HG03354 (cell line): ENCODE measurements around the gene CACFD1.

ENCODE experiments used
- ATAC-seq: cut with Tn5 transposase; IDR thresholded peaks from one replicate; pipeline ENCODE4 v1.9.1; 2021; ENCODE audit warnings: mild to moderate bottlenecking; ENCODE audit not compliant: unreplicated experiment, poor library complexity, severe bottlenecking

The CACFD1 gene

DNA sequence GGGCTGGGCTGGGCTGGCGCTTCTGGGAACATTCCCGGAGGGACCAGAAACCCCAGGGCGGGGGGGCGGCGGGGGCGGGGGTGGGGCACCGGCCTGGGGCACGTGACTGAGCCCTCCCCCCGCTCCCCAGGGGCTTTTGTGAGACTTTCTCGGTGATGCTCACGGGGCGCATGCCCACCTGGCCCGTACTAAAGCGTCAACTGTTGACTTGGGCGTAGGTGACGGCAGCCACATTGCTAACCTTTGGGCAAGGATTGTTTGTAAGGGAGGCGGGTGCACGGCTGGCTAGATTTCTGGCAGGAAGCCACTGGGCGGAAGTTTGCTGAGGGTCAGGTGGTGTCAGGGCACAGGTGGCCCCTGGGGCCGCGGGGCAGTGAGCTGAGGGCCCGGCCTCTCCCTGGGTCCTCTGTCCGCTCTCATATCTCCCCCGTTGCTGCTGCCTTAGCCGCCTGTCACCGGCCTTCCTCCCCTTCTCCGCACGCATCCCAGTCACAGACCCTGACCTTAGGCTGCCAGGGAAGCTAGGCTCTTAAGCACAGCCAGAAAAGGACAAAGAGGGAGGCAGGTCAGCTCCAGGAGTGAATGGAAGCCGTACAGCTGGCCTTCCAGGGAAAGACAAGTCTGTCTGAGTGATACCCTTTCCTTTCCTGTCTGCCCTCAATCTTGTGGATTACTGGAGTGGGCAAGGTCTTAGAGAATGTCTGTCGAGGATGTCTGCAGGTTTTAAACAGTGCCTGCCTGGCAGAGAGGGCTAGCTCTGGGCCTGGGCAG is 812 bp downstream of the CACFD1 start:
- ATAC-seq = peak; percentile 44

DNA sequence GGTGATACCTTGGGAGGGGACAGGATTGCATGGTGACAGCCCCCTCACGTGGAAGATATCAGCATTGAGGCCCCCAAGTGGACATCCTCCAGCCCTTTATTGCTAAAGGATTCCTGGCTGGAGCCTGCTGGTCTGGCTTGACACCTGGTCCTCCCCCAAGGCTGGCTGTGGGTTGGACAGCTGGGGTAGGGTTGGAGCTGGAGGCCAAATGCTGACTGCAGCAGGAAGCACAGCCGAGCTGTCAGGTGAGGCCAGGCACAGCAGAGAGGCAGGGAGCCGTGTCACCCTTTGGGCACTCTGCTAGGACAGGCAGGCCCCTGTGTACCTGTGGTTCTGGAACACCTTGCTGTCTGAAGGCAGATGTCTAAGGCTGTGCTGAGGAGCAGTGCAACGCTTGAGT is 2.2 kb downstream of the CACFD1 start:
- ATAC-seq = no peak

DNA sequence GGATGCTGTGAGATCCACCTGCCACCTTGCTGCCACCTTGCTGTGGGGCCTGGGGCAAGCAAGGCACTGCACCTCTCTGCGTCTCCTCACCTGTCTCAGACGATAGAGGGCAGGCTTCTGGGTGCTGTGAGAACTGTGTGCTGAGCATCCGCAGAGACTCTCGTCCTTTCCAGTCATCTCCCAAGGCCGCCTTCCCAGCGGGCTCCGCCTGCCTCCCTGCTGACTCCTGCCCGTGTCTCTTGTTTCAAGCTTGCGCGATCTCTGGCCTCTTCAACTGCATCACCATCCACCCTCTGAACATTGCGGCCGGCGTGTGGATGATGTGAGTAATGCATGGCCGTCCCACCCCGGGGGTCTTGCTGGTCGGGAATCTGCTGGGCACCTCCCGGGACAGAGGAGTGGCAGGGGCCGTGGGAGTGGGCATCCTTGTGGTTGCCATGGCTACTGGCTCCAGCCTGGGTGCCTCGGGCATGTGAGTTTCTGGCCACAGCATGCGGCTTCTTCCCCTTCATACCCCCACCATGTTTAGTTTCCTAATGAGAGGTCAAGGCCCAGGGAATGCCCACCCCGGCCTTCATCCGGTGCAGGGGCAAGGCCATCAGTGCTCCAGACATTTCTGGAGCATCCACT is 3.6 kb downstream of the CACFD1 start:
- ATAC-seq = no peak

DNA sequence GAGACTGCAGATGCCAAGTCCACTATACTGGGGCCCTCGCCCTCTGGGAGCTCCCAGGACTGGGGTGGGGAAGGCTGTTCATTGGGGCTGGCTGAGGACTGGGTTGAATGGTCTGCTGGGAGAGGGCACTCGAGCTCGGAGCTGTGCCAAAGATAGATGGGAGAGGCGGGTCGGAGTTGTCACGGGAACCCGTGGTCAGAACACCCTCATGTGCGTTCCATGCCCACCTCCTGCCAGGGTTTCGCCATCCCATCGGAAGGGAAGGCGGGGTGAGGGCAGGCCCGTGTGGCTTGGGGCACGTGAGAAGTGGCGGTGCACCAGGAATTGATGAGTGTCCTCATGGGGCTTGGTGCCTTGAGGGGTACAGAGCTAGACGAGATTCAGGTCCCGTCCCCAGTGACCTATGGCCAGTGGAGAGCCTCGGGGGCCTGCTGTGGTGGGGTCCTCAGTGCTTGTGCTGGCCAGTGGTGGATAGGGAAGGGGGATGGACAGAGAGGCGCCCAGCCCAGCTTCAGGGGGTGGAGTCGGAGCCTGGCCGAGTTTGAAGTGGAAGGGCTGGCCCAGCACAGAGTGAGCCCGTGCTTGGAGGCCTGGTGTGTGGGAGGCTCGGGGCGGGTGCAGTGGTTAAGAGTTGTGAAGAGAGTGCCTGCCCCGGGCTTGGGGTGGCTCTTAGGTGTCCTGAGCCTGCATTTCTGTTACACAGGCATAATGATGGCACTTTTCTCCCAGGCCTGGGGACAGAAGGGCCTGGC is 4.3 kb downstream of the CACFD1 start:
- ATAC-seq = no peak

DNA sequence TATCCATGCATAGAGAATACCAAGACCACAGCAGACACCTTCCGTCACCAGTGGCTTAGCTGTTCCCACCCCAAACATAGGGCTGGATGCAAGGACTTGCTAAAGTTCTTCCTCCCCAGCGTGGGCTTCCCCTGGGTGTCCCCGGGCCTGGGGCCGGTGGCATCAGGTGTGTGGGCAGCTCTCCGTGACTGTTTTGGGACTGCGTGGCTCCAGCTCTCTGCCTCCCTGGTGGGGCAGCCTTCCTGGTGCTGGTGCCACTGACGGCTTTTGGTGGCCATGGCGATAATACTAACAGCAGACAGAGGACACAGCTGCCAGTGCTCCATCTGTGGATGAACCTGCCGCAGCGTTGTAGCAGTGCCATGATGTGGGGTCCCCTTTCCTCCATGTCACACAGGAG is 4.9 kb downstream of the CACFD1 start:
- no peak for ATAC-seq

DNA sequence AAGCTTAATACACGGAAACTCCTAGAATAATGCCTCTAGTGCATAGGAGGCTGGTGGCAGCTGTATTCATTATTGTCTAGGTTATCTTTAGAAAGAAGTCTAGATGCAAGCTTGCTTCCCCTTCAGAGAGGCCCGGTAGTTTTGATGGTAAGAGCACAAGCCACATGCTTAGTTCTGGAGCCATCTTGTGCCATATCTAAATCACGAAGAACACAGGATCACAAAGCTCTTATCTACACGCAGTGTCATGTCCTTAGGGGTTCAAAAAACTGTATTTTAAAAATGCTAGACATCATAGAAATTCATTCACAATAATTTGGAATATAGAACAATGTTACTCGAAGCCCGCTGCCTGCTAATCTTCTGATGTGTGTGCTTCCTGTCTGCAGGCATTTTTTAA is 6.2 kb downstream of the CACFD1 start:
- no peak for ATAC-seq

DNA sequence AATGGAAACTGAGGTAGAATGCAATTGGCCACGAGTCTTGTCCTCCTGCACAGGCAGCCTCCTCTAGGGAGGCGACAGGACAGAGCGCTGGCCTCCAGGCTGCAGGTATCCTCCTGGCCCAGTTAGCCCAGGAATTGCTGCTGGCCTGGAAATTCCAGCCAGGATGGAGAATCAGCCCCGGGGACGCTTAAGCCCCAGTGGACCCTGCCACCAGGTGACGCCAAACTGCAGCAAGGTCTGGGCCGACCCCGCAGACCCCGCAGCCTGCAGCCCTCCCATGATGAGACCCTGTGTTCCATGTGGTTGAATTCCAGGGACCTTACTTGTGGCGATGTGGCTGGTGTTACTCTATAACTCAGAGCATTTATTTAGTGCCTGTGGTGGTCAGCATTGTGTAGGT is 7.3 kb downstream of the CACFD1 start:
- no peak for ATAC-seq

DNA sequence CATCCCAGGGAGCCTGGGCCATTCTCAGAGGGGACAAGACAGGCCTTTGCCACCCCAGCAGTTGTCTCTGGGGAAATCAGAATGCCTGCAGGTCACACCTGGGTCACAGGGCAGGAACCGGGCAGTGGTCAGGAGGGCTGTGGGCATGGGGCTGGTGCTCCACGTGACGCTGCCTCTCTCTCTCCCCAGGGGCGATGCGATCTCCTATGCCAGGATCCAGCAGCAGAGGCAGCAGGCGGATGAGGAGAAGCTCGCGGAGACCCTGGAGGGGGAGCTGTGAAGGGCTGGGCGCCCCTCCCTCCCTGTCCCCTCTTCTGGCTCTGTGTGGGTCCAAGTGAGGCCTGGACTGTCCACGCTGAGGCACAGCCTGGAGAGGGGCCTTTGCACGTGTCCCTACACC is 8.6 kb downstream of the CACFD1 start:
- no peak for ATAC-seq

DNA sequence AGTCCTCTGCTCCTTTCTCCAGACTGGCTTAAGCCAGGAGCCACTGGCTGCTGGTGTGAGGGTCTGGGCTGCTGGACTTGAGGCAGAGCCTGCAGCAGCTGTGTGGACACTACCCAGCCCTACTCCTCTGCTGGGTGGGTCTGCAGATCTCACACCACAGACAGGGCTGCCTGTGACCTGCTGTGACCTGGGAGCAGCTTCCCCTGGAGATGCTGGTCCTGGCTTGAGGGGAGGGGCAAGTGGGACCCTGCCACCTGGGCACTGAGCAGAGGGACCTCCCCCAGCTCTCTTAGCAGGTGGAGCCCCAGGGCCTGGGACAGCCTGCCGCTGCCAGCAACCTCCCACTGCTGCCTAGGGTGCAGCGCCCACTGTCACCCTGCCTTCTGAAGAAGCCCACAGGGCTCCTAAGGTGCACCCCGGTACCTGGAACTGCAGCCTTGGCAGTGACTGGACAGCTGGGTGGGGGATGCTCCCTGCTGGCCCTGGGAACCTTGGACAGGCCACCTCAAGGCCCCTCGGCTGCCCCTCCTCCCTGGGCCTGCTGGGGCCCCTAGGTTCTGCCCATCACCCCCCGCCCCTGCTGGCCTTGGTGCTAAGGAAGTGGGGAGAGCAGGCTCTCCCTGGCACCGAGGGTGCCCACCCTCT is 9.1 kb downstream of the CACFD1 start:
- ATAC-seq = no peak

DNA sequence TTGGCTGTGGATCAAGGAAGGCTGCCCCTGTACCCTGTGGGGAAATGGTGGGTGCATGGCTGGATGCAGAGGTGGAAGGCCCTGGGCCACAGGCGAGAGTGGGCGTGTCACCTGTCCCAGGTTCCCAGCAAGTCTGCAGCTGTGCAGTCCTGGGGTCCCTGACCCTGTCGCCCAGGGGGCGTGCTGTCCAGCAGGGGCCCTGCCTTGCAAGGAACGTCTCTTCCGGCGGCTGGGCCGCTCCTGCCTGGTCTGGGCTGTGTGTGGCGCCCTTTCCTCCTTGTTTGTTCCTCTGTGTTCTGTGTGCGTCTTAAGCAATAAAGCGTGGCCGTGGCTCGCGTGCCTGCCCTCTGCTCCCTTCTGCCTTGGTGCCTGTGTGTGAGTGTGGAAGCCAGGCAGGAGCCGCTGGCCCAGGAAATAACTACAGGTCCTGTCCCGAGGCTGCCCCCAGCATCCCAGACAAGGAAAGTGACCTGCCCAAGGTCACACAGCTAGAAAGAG is 10.7 kb downstream of the CACFD1 start:
- no peak for ATAC-seq

DNA sequence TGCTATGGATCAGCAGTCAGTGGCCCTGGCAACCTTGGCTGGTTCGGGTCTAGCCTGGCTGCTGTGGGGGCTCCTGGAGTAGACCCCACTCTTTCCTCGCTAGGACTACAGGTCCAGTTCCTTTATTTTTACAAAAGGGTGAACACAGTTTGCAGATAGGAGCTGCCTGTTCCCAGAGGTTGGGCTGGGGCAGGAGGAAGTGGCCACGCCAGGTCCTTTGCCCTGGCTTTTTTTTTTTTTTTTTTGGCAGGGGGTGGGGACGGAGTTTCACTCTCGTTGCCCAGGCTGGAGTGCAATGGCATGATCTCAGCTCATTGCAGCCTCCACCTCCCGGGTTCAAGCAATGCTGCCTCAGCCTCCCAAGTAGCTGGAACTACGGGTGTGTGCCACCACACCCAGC is 11.2 kb downstream of the CACFD1 start:
- ATAC-seq = no peak

DNA sequence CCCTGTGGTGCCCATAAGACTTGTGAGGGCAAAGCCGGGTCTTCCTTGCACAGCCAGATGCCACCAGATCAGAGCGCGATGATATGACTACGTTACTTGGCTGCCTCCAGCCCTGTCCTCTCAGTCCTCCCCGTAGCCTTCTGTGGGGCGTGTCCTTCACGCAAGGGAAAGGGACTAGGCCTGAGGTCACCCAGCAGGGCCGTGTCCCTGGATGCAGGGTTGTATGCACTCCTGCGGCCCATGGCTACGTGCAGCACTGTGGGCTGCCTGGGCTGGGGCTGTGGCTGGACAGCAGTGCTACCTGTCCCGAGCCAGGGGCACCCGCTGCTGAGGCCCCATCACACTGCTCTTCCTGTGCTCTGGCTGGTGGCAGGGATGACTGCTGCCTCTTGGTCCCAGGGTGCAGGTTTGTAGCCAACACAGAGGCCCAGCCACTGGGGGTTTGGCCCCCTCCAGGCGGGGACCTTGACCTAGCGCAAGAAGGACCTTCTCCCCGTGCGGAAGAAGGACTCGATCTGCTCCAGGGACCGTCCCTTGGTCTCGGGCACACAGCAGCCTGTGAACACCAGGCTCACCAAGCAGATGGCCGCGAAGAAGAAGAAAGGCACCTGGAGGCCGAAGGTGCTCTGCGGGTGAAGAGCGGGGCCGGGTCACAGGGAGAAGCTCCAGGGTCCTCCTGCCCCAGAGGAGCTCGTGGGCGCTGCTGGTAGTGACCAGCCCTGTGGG is 11.9 kb downstream of the CACFD1 start:
- ATAC-seq = no peak

DNA sequence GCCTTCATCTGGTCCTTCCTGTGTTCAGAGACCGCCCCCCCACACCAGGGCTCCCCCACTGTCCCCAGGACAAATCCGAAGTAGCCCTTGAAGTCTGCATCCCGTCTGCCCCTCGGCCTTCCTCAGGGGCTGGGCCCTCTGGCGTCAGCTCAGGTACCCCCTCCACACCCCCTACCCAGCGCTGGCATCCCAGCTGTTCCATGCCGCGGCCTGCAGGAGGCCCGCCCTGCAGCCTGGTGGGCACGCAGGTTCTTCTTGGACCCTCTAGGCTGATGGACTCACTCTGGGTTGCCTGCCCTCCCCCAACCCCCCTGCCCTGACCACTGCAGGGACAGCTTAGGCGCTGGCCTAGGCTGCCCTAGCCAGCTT is 12.5 kb downstream of the CACFD1 start:
- ATAC-seq = no peak

DNA sequence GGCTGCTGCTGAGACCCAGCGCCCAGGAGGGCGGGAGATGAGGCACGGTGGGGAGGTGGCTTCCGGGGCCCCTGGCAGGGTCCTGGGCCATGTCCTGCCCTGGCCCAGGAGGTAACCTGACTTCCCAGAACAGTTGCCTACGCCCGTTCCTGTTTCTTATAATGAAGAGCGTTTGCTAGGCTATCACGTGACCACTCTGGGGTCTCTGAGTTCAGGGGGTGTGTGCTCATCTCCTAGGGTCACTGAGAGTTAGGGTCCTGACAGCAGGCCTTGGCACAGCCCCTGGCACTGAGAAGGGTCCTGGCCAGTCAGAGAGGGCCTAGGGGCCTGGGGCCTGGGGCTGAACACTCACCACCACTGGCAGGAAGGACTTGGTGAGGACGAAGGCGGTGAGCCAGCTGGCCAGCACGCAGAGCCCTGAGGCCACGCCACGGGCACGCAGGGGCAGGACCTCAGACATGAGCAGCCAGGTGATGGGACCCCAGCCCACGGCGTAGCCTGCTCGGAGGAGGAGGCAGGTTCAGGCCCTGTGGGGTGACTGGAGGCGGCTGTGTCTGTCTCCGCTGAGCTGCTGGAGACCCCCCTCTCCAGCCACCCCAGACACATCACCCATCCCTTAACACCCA is 13.1 kb downstream of the CACFD1 start:
- ATAC-seq = no peak

DNA sequence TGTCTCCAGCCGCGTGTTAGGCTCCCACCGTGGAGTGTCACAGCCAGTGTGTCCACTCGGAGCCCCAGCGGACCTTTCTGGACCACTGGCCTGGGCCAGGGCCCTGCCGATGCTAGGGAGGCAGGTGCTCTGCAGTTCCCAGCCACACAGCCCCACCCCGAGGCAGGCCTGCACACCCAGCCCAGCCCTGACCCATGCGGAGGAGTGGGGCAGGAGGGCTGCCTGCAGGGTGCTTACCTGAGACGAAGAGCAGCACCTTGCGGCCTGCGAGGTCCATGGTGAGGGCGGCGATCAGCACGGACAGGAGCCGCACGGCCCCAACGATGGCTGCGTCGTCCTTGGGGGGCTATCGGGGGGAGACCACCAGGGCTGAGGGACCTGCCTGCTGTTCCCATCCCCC is 14.0 kb downstream of the CACFD1 start:
- no peak for ATAC-seq

DNA sequence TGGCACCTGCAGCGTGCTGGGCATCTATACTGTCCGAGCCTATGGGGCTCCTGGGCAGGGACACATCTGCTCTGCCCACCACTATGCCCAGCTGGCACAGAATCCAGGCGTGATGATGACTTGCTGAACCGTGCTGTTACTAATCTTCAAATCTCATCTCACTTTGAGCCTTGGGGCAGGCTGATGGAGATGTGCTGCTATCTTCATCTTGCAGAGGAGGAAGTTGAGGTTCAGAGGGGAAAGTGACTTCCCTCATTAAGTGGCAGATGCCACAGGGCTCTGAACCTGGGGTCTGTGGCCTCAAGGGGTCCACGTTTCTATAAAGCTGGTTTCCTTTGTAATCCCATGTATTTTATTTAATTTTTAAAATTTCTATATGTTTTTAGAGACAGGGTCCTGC is 14.4 kb downstream of the CACFD1 start:
- no peak for ATAC-seq

DNA sequence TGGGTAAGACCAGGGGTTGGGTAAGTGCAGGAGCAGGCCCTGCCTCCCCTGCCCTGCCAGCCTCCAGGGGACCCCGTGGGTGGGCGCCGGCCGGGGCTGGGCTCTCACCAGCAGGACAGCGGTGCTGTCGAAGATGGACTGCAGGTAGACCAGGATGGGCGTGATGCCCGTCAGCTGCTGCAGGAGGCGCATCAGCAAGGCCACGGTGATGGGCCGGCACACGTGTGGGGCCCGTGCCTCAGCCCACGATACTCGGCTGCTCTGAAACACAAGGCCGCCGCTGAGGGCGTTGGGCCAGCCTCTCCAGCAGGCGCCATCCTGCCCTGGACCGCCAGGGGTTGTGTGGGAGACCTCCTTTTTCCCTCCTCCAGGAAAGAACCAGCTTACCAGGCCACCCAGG is 15.1 kb downstream of the CACFD1 start:
- ATAC-seq = no peak

DNA sequence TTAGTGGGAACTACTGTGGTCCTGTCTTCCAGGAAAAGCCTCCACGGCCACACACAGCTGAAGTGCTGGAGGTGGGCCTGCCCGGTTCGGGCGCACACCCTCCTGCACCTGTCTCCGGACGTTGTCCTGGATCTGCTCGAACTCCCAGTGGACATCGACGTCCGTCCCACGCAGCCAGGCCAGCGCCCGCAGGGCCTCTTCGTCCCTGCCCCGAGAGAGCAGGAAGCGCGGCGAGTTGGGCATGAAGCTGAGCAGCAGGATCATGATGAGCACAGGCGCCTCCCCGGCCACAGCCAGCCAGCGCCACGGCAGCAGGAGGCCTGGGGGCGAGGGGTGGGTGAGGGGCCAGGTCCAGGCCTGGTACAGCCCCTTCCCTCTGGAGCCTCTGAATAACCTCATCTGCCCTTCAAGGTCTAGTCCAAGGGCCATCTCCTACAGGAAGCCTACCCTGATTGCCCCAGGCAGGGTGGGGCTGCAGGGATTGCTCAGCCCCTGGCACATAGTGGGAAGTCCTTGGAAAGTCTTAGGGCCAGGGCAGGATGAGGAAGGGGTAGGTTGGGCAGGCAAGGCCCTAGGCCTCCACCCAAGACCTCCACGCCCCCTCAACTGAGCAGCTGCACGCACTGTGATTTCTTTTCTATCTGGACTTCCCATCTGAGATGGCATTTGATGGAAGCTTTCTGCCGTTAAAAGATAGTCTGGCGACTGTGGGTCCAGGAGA is 15.7 kb downstream of the CACFD1 start:
- ATAC-seq = no peak
